ENCODE measurements around the gene TMEM108.

Gene TMEM108

GRCh38 chr3:133364704-133365103 lies 326.5 kb downstream of the TMEM108 start:
- no peak for DNase-seq

GRCh38 chr3:133366921-133367320 lies 328.7 kb downstream of the TMEM108 start:
- DNase-seq: no peak

- DNase-seq: no peak
These were observed 329.2 kb downstream of the TMEM108 start for GRCh38 chr3:133367403-133367802.

GRCh38 chr3:133367956-133368355 lies 329.8 kb downstream of the TMEM108 start:
- DNase-seq: no peak

- DNase-seq: no peak
These were observed 330.3 kb downstream of the TMEM108 start for GRCh38 chr3:133368371-133369067.

GRCh38 chr3:133369068-133369440 lies 330.9 kb downstream of the TMEM108 start:
- no peak for DNase-seq

GRCh38 chr3:133371181-133371580 lies 333.0 kb downstream of the TMEM108 start:
- no peak for DNase-seq

- no peak for DNase-seq
These were observed 333.5 kb downstream of the TMEM108 start for GRCh38 chr3:133371676-133372075.

- no peak for DNase-seq
These were observed 336.7 kb downstream of the TMEM108 start for GRCh38 chr3:133374708-133375402.

- no peak for DNase-seq
These were observed 337.2 kb downstream of the TMEM108 start for GRCh38 chr3:133375403-133375745.

- no peak for DNase-seq
These were observed 338.6 kb downstream of the TMEM108 start for GRCh38 chr3:133376810-133377209.

- no peak for DNase-seq
These were observed 339.2 kb downstream of the TMEM108 start for GRCh38 chr3:133377396-133377795.

- DNase-seq: no peak
These were observed 341.7 kb downstream of the TMEM108 start for GRCh38 chr3:133379926-133380325.

GRCh38 chr3:133380481-133381225 lies 342.5 kb downstream of the TMEM108 start:
- no peak for DNase-seq

- DNase-seq: no peak
These were observed 343.3 kb downstream of the TMEM108 start for GRCh38 chr3:133381346-133382109.

- no peak for DNase-seq
These were observed 345.0 kb downstream of the TMEM108 start for GRCh38 chr3:133383175-133383574.

GRCh38 chr3:133383741-133384140 lies 345.6 kb downstream of the TMEM108 start:
- no peak for DNase-seq

- DNase-seq: peak; percentile 15 to 35
These were observed 346.3 kb downstream of the TMEM108 start for GRCh38 chr3:133384331-133385027.

- DNase-seq: no peak
These were observed 348.7 kb downstream of the TMEM108 start for GRCh38 chr3:133386876-133387275.

- no peak for DNase-seq
These were observed 349.1 kb downstream of the TMEM108 start for GRCh38 chr3:133387341-133387740.

- DNase-seq: no peak
These were observed 350.7 kb downstream of the TMEM108 start for GRCh38 chr3:133388696-133389395.

GRCh38 chr3:133390715-133391114 lies 352.5 kb downstream of the TMEM108 start:
- DNase-seq: no peak

Data from stimulated activated CD4-positive, alpha-beta T cell treated with anti-CD3 and anti-CD28 coated beads, Interleukin-2, amount 100 ng/mL, for 48 hours (primary cell).